HEK293 (cell line): ENCODE data around the gene IGFBP7.

Experiments
- CTCF ChIP-seq: fragments of 450-650 bp; formaldehyde crosslinking; IDR thresholded peaks from 2 replicates; pipeline ENCODE4 v1.5.1; 2016; ENCODE audit warnings: missing biosample characterization, missing genetic modification characterization
- REST ChIP-seq: fragments of 450-650 bp; formaldehyde crosslinking; IDR thresholded peaks from 2 replicates; pipeline ENCODE4 v1.5.1; 2016; ENCODE audit warnings: missing biosample characterization, missing genetic modification characterization
- ZNF214 ChIP-seq: fragments of 450-650 bp; formaldehyde crosslinking; IDR thresholded peaks from 2 replicates; pipeline ENCODE4 v1.5.1; 2017; ENCODE audit warnings: missing biosample characterization, mild to moderate bottlenecking, missing genetic modification characterization, borderline replicate concordance
- ZNF335 ChIP-seq: fragments of 450-650 bp; formaldehyde crosslinking; conservative IDR thresholded peaks from 2 replicates; pipeline ENCODE4 v1.5.1; 2016; ENCODE audit warnings: missing biosample characterization, missing genetic modification characterization
- ZNF341 ChIP-seq: fragments of 450-650 bp; formaldehyde crosslinking; IDR thresholded peaks from 2 replicates; pipeline ENCODE4; 2016; ENCODE audit warnings: low read depth, missing biosample characterization, missing genetic modification characterization
- ZNF596 ChIP-seq: fragments of 450-650 bp; IDR thresholded peaks from 2 replicates; pipeline ENCODE4 v1.5.0; 2018; ENCODE audit warnings: missing biosample characterization, mild to moderate bottlenecking, missing genetic modification characterization, moderate library complexity
- ZNF664 ChIP-seq: fragments of 450-650 bp; formaldehyde crosslinking; IDR thresholded peaks from 2 replicates; pipeline ENCODE4 v1.5.1; 2016; ENCODE audit warnings: missing biosample characterization, missing genetic modification characterization
- TF ChIP-seq, protein P1 (sequence below): fragments of 450-650 bp; formaldehyde crosslinking; IDR thresholded peaks from 2 replicates; pipeline ENCODE4 v1.5.1; 2017; ENCODE audit warnings: missing biosample characterization, missing genetic modification characterization

GRCh38 chr4:57043347-57044251 lies 66.6 kb downstream of the IGFBP7 start:
- TF ChIP-seq ZNF341 (tag by site-specific recombination): no peak
- TF ChIP-seq CTCF (tag by site-specific recombination): no peak
- TF ChIP-seq, protein P1, sequence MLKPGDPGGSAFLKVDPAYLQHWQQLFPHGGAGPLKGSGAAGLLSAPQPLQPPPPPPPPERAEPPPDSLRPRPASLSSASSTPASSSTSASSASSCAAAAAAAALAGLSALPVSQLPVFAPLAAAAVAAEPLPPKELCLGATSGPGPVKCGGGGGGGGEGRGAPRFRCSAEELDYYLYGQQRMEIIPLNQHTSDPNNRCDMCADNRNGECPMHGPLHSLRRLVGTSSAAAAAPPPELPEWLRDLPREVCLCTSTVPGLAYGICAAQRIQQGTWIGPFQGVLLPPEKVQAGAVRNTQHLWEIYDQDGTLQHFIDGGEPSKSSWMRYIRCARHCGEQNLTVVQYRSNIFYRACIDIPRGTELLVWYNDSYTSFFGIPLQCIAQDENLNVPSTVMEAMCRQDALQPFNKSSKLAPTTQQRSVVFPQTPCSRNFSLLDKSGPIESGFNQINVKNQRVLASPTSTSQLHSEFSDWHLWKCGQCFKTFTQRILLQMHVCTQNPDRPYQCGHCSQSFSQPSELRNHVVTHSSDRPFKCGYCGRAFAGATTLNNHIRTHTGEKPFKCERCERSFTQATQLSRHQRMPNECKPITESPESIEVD: no peak
- no peak for TF ChIP-seq ZNF335 (tag by site-specific recombination)
- TF ChIP-seq REST: no peak
- no peak for TF ChIP-seq ZNF596 (tag by site-specific recombination)
- TF ChIP-seq ZNF214 (tag by site-specific recombination): no peak
- no peak for TF ChIP-seq ZNF664
